NCI-H128 (cell line): ENCODE data around the gene PVALEF.
"Not testable (repeated sequence)": the region's sequence is repeated elsewhere in the genome, so short reads cannot be mapped to it uniquely, and the experiment has no call there.

ENCODE experiments used
- DNase-seq: peaks from one replicate; lab custom pipeline; 2025; ENCODE audit not compliant: unreplicated experiment; lab: John Stamatoyannopoulos, UW

Gene PVALEF

GRCh38 chr17:81212365-81212764 is 47.1 kb downstream of the PVALEF start:
- no peak for DNase-seq

DNA sequence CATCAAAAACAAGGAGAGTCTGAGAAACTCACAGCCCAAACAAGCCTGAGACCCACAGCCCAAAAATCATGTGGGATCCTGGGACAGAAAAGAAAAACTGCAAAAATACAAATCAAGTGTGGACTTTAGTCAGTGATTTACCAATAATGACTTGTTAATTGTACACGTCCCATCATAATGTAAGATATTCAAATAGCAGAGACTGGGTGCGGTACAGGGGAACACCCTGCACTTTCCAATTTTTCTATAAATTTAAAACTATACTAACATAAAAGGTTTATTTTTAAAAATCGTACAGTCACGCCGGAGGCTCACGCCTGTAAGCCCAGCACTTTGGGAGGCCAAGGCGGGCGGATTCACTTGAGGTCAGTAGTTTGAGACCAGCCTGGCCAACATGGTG is 48.7 kb downstream of the PVALEF start:
- DNase-seq, result no peak

DNA sequence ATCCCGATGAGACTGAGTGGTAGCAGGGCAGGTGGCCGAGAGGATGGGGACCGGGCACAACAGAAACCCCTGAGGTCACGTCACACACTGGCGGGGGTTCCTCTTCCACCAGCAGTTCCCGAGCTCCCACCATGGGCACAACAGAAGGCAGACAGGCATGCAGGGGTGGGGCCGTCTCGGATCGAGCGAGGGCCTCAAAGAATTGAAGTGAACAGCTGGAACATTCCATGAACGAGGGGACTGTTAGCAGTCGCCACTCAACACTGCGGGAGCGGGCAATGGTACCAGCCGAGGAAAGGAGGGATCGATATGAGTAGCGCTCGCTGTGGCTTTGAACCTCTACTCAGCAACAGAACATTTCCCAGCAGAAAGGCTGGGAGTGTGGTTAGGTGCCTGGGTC is 52.2 kb downstream of the PVALEF start:
- DNase-seq, result no peak

- DNase-seq, result no peak
Measured at GRCh38 chr17:81218459-81218858, 53.2 kb downstream of the PVALEF start.

- DNase-seq, result no peak
Measured at GRCh38 chr17:81218991-81219390, 53.7 kb downstream of the PVALEF start.

GRCh38 chr17:81219476-81220180 is 54.3 kb downstream of the PVALEF start:
- DNase-seq, result no peak

- DNase-seq, result no peak
Measured at GRCh38 chr17:81221371-81221841, 56.1 kb downstream of the PVALEF start.

DNA sequence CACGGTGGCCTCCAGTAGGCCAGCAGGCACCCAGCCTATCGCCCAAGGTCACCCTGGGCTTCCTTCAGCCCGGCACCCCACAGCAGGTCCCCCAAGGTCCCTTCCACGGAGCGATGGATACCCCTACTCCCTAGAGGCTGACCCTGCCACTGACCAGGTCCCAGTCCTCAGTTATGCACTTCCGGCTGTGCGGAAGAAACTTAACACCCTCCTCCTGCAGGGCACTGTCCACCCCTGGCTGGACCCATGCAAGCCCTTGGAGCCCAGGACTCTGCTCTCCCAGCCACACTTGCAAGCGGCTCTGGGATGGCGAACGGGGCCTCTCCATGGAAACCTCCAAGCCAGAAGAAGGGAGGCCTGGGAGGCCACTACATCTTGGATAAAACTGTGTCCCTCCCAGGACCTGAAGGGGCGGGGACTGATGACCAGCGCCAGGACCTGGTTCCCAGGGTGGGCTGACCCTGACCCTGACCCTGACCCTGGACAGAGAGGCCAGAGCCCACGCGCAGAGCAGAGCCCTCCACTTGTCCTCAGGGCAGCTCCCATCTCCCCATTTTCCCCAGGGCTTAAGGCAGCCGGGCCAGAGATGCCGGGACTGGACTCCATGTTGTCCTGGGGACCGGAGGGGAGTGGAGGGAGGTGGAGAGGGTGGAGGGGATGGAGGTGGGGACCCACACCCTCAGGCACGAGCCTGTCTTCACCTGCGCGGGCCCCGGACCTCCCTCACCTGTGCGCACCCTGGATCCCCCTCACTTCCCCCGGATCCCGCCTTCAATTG is 56.7 kb downstream of the PVALEF start:
- DNase-seq, result no peak

DNA sequence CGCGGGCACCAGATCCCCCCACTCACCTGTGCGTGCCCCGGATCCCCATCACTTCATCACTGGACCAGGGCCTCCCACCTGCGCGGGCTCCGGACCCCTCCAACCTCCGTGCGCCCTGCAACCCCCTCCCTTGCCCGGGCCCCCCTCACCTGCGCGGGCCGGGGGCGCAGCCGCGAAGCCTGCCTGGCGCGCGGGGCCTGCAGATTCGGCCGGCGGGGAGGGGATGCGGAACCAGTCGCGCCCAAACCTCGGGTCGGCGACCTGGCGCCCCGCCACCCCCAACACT is 57.3 kb downstream of the PVALEF start:
- no peak for DNase-seq

GRCh38 chr17:81222906-81223761 is 57.8 kb downstream of the PVALEF start, which contains the start of gene CEP131:
TSS of gene CEP131 (minus strand) at chr17:81222965. CDS start at chr17:81220056, 2,909 bp downstream.
- peak; percentile 93 for DNase-seq

- DNase-seq, result no peak
Measured at GRCh38 chr17:81223762-81224130, 58.4 kb downstream of the PVALEF start.

DNA sequence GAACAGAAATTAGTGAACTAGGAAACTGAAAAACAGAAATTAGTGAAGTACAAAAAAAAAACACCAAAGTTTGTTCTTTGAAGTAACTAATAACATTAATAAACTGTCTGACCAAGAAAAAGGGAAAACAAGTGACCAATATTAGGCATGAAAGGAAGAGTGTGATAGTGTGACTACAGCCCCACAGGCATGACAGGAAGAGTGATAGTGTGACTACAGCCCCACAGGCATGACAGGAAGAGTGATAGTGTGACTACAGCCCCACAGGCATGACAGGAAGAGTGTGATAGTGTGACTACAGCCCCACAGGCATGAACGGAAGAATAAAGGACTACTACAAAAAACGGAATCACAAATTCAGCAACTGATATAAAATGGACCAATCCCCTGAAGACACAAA is 62.3 kb downstream of the PVALEF start:
- not testable (repeated sequence) for DNase-seq

GRCh38 chr17:81228420-81228819 is 63.1 kb downstream of the PVALEF start:
- no peak for DNase-seq

DNA sequence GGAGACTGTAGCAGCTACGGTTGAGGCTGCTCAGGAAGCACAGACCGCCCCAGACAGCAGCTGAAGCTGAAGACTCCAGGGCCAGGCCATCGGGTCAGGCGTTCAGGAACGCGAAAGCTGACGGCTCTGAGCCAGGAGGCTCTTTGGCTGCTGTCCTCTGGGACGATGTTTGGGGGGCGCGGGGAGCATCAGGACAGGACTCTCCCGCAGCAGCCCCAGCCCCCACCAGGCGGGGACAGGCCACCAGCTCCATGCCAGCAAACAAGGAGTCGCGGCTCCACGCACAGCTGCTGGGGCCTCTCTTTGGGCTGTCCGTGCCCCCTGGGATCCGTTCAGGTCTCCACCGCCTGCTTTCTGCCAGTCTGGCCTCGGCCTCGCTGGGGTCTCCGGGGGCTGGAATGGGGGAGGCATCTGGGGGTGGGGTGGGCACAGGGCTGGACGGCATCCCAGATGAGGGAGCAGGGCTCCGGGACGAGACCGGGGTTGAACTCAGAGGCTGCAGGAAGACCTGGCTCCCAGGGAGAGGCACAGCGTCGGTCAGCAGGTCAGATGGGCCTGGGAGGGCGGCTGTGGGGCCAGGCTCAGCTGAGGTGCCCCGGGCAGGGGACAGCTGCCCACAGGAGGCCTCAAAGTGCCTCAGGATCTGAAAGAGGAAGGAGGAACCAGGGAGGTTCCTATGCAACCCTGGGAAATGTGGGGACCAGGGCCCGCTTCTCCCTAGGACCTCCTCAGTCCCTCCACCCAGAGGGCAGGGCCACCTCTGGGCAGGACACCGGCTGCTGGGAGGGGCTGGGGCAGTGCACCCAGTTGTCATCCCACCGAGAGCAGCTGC is 63.7 kb downstream of the PVALEF start:
- no peak for DNase-seq

DNA sequence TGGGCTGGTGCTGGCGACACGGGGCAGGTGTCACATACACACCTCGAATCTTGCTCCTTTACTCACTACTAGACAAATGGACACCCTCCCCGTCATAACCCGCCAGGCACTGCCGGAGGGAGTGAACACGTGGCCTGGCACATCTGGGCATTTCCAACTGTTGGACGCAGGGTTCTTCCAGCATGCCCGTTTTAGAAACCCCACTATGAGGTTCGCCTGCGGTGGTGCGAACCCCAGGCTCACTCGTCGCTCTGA is 64.3 kb downstream of the PVALEF start:
- DNase-seq, result no peak

GRCh38 chr17:81230043-81230820 is 64.9 kb downstream of the PVALEF start:
- DNase-seq, result no peak

- DNase-seq, result no peak
Measured at GRCh38 chr17:81231121-81231645, 65.9 kb downstream of the PVALEF start.

DNA sequence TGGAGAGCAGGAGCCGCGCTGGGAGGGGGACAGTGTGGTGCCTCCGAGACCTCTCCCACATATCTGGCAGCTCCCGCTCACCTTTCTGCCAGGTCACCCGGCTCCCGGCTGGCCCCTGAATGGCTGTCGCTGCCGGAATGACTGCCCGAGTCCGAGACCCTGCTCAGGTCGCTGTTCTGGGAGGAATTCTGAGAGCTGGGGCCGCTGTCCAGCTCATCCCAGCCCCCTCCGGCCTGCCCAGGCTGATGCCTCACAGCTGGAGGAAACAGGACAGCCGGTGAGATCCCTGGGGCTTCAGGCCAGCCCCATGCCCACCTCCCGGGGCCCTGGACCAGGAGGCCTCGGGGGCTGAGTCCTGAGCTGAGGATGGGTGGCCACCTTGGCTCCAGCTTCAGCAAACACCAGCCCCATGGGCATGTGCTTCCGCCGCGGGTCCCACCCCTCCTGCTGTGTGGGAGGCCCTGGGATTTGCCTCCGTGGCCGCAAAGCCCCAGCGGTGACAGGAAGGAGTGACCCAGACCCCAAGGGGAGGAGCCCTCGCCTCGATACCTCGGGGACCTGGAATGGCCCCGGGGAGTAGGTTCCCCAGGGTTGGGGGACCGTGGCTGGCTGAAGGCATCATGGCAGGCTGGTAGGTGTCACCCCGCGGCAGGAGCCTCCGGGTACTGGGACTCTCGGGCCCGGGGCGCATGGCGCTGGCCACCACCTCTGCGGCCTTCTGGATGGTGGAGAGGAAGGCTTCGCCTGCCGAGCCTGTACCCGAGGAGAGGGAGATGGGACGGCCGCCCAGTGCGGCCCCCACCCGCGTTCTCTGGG is 66.7 kb downstream of the PVALEF start:
- DNase-seq, result no peak
